Measurements from ENCODE around the gene TBC1D22A.

GRCh38 chr22:46915950-46916730 lies 153.7 kb downstream of the TBC1D22A start:
- TF ChIP-seq POLR2A (IDR thresholded peaks at IDR 0.05; ENCODE audit: low read length) = no peak
- TF ChIP-seq GATA1 (IDR thresholded peaks at IDR 0.05; ENCODE audit: low read depth, low read length) = no peak
